Uterus (tissue), 4 donors: ENCODE measurements around the gene DERA. TPM values are rescaled to one million over a fixed set of nuclear protein-coding genes. Genes with fewer than 3 reads are reported as not detected.
"Not testable (repeated sequence)": the region's sequence is repeated elsewhere in the genome, so short reads cannot be mapped to it uniquely, and the experiment has no call there.

Experiments used
- DNase-seq, 2 donors: peaks; one replicate each; pipeline ENCODE4 v3.0.0-alpha.2; 2019 to 2020
- H3K27ac ChIP-seq, 2 donors: fragments of 200-600 bp; sonication (generic); 1 replicate in 1 of 2; 2 replicates in 1 of 2; pipeline ENCODE4 v1.5.1; 2016 to 2018
- H3K27me3 ChIP-seq, 2 donors: fragments of 200-600 bp; sonication (generic); one replicate each; pipeline ENCODE4 v1.5.1; 2018 to 2019; ENCODE audit warnings: control low read depth in 1 of 2
- H3K36me3 ChIP-seq, 2 donors: fragments of 200-600 bp; sonication (generic); one replicate each; pipeline ENCODE4 v1.5.1; 2019; ENCODE audit warnings: control low read depth in 1 of 2
- H3K4me1 ChIP-seq, 2 donors: fragments of 200-600 bp; sonication (generic); one replicate each; pipeline ENCODE4 v1.5.1; 2018 to 2019; ENCODE audit warnings: control low read depth in 1 of 2
- H3K4me3 ChIP-seq, 2 donors: fragments of 200-600 bp; sonication (generic); 1 replicate in 1 of 2; 2 replicates in 1 of 2; pipeline ENCODE4 v1.5.1; 2018 to 2019; ENCODE audit warnings: mild to moderate bottlenecking in 1 of 2
- H3K9me3 ChIP-seq, 2 donors: fragments of 200-600 bp; sonication (generic); one replicate each; pipeline ENCODE4 v1.5.1; 2019; ENCODE audit warnings: control low read depth in 1 of 2
- POLR2A ChIP-seq, 2 donors: fragments of 450-650 bp; IDR thresholded peaks; one replicate each; pipeline ENCODE4 v1.6.1; 2016; ENCODE audit warnings: antibody characterized with exemption in 2 of 2, mild to moderate bottlenecking in 1 of 2, moderate library complexity in 1 of 2
- intact Hi-C: fragments of 100-400 bp; cut with DNase I; formaldehyde crosslinking; loops from one replicate; pipeline ENCODE4 v1.15.1; 2023; ENCODE audit warnings: low total_unique reads
- total RNA-seq, 4 donors: library from RNA; depleted of rRNA in 3 of 4; stranded (reverse); fragments of >200 nt in 3 of 4; gene quantifications; one replicate each; pipeline versions ENCODE4 v1.1.0 to v1.2.4, GENCODE V29; 2014 to 2023
- TF ChIP-seq, protein P1 (sequence below), 4 experiments: fragments of 200-600 bp in 2 of 4; fragments of 450-650 bp in 2 of 4; sonication (generic) in 2 of 4; IDR thresholded peaks; one replicate each; pipeline ENCODE4 v1.5.1; 2016 to 2019; ENCODE audit warnings: antibody characterized with exemption in 4 of 4, mild to moderate bottlenecking in 2 of 4, moderate library complexity in 1 of 4
- donor health status: DM: yes; HTN: yes; CAD: no.

DERA gene
- total RNA-seq, 4 donors from 2014 or later = 7.7 to 58.3 (median 19.2) TPM

DNA sequence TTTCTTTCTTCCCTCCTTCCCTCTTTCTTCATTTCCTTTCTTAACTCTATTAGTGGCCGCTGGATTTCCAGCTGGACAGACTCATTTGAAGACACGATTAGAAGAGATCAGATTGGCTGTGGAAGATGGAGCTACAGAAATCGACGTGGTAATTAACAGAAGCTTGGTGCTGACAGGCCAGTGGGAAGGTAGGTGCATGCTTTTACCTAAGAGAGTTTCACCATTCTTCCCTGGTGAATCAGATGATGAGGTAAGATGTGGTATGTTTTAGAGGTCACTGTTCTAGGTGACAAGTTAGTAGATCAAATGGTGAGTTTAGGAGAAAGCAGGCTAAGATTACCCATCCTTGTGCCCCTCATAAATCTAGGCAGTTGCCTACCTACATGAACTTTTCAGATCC, 51.6 kb downstream of the DERA start:
- H3K36me3 ChIP-seq = no peaks in the 10 kb centered on the region
- DNase-seq = no peak
- no peaks in the 10 kb centered on the region for H3K27me3 ChIP-seq
- no peaks in the 10 kb centered on the region for H3K9me3 ChIP-seq
- TF ChIP-seq, protein P1, sequence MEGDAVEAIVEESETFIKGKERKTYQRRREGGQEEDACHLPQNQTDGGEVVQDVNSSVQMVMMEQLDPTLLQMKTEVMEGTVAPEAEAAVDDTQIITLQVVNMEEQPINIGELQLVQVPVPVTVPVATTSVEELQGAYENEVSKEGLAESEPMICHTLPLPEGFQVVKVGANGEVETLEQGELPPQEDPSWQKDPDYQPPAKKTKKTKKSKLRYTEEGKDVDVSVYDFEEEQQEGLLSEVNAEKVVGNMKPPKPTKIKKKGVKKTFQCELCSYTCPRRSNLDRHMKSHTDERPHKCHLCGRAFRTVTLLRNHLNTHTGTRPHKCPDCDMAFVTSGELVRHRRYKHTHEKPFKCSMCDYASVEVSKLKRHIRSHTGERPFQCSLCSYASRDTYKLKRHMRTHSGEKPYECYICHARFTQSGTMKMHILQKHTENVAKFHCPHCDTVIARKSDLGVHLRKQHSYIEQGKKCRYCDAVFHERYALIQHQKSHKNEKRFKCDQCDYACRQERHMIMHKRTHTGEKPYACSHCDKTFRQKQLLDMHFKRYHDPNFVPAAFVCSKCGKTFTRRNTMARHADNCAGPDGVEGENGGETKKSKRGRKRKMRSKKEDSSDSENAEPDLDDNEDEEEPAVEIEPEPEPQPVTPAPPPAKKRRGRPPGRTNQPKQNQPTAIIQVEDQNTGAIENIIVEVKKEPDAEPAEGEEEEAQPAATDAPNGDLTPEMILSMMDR (IDR thresholded peaks at IDR 0.05) = no peak
- no peak for TF ChIP-seq POLR2A (IDR thresholded peaks at IDR 0.05)
- H3K4me3 ChIP-seq = no peak overlapping the region
- H3K4me1 ChIP-seq = no peaks in the 10 kb centered on the region
- intact Hi-C loops = no loop called here
- no peak overlapping the region for H3K27ac ChIP-seq

DNA sequence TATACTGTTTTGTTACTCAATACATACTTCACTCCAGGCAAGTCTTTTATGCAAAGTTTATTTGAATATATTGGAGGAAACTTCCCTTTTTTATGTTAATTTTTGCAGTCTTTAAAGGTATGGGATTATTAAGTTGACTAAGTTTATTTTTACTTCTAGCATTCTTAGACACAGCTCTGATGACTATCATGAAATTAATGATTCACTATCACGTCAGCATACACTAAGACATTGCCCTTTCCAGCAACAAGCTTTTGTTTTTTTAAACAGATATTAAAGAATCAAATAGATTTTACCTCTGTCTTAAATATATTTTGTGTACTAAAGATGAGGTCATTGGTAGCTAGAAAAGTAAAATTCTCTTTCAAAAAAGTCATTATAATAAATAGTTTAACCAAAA, 52.1 kb downstream of the DERA start:
- H3K36me3 ChIP-seq = no peaks in the 10 kb centered on the region

DNA sequence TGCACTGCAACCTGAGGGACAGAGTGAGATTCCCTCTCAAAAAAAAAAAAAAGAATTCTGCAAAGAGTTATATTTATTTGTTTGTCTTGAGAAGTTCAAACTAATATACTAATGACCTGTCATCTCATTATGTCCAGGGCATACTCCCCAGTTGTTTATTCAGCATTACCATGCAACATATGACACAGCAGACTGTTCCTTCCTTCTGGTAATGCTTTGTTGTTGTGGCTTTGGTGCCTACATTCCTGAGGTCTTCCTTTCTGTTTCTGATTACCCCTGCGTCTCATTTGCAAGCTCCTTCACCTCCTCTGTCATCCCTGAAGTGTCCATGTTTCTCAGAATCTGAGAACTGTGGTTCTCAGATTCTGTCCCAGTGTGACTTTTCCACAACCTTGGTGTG, 55.3 kb downstream of the DERA start:
- H3K27me3 ChIP-seq = no peaks in the 10 kb centered on the region
- H3K4me3 ChIP-seq = no peak overlapping the region
- H3K4me1 ChIP-seq = no peaks in the 10 kb centered on the region
- H3K9me3 ChIP-seq = no peaks in the 10 kb centered on the region
- no peaks in the 10 kb centered on the region for H3K36me3 ChIP-seq
- no peak overlapping the region for H3K27ac ChIP-seq
- intact Hi-C loops = no loop called here
- DNase-seq = no peak
- TF ChIP-seq, protein P1 (IDR thresholded peaks at IDR 0.05) = no peak
- TF ChIP-seq POLR2A (IDR thresholded peaks at IDR 0.05) = no peak

More for the DNA sequence above, 52.1 kb downstream of the DERA start:
- no peak overlapping the region for H3K4me3 ChIP-seq
- no peaks in the 10 kb centered on the region for H3K27me3 ChIP-seq
- TF ChIP-seq, protein P1 (IDR thresholded peaks at IDR 0.05) = no peak
- TF ChIP-seq POLR2A (IDR thresholded peaks at IDR 0.05) = no peak
- no peak overlapping the region for H3K27ac ChIP-seq
- H3K4me1 ChIP-seq = no peaks in the 10 kb centered on the region
- intact Hi-C loops = no loop called here
- no peaks in the 10 kb centered on the region for H3K9me3 ChIP-seq
- no peak for DNase-seq

DNA sequence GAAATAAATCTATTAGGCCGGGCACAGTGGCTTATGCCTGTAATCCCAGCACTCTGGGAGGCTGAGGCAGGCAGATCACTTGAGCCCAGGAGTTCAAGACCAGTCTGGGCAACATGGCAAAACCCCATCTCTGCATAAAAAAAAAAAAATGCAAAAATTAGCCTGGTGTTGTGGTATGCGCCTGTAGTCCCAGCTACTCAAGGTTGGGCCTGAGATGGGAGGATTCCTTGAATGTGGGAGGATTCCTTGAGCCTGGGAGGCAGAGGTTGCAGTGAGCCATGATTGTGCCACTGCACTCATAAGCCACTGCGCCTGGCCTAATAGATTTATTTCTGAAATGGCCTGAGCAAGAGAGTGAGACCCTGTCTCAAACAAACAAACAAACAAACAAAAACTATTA, 55.9 kb downstream of the DERA start:
- H3K4me3 ChIP-seq, H3K9me3 ChIP-seq, H3K27ac ChIP-seq, H3K27me3 ChIP-seq, H3K4me1 ChIP-seq, H3K36me3 ChIP-seq, DNase-seq, intact Hi-C loops: not testable (repeated sequence)

DNA sequence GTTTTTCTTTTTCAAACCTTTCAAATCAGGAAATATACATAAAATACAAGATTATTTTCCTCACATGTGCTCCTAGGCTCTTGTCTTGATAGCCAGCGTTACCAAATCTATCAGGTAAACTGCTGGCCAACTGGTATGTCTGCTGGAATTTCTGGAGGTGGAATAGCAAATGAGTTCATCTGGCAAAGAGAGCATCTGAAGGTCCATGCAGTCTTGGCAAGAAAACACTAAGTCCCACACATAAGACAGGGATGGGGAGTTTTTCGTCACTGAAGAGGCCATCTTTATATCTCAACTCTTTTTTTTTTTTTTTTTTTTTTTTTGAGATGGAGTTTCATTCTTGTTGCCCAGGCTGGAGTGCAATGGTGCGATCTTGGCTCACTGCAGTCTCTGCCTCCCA, 60.1 kb downstream of the DERA start:
- Histone ChIP-seq H3K4me3 (no peak overlapping the region), H3K4me1 (no peaks in the 10 kb centered on the region), H3K9me3 (no peaks in the 10 kb centered on the region), H3K36me3 (no peaks in the 10 kb centered on the region), H3K27me3 (no peaks in the 10 kb centered on the region), H3K27ac (no peak overlapping the region)
- no peak for DNase-seq
- TF ChIP-seq, protein P1 (IDR thresholded peaks at IDR 0.05) = no peak
- TF ChIP-seq POLR2A (IDR thresholded peaks at IDR 0.05) = no peak
- intact Hi-C loops = no loop called here

DNA sequence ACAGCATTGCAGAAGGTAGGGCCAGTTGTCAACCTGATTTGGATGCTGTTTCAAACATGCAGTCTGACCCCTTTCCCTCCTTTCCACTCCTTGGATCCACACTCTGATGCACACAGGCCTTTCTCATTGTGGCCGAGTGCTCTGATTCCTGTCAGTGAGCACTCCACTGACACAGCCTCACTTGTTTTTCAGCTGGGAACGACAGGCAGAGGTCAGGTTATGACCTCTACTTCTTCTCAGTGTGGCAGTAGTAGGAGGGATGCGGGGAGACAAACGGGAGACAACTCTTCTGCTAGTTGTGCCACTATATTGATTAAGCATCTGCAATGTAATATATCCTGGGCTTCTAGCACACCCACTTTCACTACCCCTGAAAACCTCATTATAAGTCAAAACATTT, 61.8 kb downstream of the DERA start:
- TF ChIP-seq, protein P1 (IDR thresholded peaks at IDR 0.05) = no peak
- no peak for TF ChIP-seq POLR2A (IDR thresholded peaks at IDR 0.05)
- Histone ChIP-seq H3K27ac (no peak overlapping the region), H3K27me3 (no peaks in the 10 kb centered on the region), H3K9me3 (no peaks in the 10 kb centered on the region), H3K36me3 (no peaks in the 10 kb centered on the region), H3K4me1 (no peaks in the 10 kb centered on the region), H3K4me3 (no peak overlapping the region)
- intact Hi-C loops = no loop called here
- DNase-seq = no peak
